Hypothalamus (tissue), 51 donors: Measurements from ENCODE around the gene SLX4IP.

Source experiments
- DNase-seq, 51 donors: peaks; one replicate each; lab custom pipeline; 2025; lab: John Stamatoyannopoulos, UW

SLX4IP gene

DNA sequence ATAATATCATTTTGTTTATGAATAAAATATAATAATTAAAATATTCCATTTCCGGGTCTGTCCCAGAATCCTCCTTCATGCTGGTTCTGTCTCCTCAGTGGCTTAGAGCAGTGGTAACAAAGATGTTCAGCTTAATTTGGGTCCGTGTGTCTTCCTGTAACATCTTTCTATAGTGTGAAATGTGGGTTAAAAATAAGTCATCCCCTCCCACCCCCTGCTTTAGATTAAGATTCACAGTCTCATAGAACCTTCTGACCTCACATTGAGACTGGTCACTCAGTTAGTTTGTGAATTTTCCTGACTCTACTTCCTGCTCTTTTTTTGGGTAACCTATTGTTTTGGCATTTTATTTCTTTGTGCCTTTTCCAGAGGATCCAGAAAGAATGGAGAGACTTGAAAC lies 55.2 kb downstream of the SLX4IP start:
- DNase-seq = no peak

DNA sequence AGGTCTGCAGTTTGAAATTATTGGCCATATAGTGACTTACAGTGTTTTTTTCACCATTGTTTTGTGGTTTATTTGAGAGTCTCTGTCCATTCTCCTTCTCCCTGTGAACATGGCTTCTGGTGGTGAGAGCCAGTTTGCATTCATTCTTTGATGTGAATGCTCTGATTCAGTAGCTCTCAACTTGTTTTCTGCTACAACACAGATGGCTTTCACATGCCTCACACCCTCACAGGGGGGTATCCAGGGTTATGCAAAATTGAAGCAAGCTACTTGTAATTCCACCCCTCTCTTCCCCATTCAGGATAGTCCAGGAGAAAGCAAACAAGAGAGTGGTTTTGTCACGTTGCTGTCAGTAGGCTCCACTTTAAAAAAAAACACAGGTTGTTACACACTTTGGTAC lies 55.6 kb downstream of the SLX4IP start:
- DNase-seq = peak in 10 of 51 donors; percentile 11 to 50 (median 28)

DNA sequence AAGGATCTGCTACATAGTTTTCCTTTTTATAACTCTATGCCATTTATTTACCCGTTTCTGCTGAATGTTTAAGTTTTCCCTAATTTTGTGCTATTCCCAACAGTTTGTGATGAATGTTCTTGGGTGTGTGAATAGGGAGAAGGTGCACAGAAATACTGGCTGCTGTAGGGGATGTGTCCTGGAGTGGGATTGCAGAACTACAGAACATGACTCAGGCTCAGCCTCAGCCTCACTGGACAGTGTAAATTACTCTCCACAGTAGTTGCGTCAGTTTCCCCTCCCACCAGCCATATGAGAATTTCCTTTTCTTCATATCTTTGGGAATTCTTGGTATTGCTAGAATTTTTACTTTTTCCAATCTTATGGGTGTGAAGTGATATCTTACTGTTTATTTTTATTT lies 57.0 kb downstream of the SLX4IP start:
- DNase-seq = no peak

DNA sequence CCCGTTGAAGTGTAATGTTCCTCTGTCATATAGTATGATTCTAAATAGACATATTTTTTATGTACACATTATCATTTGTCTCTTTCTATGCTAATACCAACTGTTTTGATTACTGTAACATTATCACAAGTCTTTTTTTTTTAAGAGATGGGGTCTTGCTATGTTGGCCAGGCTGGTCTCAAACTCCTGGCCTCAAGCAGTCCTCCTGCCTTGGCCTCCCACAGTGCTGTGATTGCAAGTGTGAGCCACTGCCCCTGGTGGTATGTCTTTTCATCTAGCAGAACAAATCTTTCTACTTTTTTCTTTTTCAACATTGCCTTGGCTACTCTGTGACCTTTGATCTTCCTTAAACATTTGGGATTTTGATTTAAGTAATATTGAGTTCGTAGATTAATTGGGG lies 57.7 kb downstream of the SLX4IP start:
- no peak for DNase-seq

DNA sequence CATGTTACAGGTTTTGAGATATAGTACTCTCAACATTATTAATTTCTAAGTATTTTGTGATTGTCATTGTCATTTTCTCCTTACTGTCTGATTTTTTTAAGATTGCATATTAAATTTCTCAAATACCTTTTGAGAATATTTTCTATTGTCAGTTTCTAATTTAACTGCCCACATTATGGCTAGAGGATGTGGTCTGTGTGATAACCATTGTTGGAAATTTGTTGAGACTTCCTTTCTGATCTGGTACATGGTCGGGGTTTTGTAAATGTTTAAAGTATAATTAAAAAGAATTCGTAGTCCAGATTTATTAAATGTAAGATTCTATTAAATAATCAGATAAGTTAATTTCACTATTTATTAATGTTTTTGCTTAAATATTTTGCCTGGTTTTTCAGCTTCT lies 60.1 kb downstream of the SLX4IP start:
- DNase-seq = no peak

DNA sequence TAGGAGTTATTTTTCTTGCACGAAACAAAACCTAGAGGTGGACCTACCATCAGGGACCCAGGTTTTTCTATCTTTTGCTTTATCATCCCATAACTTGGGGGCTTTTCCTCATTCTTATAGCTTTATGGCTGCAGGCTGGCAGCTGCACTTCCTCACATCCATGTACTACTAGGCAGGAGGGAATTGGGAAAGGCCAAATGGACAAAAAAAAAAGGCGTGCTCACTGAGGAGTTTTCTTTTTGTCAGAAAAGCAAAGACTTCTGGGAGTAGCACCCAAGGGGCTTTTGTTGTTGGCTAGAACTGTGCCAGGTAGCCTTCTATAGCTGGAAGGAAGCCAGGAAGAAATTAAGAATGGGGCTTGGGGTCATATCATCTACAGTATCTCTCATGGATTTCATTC lies 61.4 kb downstream of the SLX4IP start:
- DNase-seq = no peak

DNA sequence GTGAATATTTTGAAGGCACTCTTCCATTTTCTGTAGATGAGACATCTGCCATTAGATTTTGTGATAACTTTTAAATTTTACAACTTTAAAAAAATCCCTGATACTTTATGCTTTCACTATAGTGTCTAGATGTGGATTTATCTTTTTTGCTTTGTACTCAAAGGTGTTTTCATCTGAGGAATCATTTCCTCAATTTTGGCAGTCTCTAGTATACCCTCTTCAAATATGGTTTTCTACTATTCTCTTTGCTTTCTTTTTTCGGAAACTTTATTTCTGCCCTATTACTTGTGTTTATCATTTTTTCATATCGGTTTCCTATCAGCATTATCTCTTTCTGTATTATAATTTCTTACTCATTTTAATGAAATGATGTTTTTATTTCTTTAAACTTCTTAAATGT lies 62.2 kb downstream of the SLX4IP start:
- no peak for DNase-seq

DNA sequence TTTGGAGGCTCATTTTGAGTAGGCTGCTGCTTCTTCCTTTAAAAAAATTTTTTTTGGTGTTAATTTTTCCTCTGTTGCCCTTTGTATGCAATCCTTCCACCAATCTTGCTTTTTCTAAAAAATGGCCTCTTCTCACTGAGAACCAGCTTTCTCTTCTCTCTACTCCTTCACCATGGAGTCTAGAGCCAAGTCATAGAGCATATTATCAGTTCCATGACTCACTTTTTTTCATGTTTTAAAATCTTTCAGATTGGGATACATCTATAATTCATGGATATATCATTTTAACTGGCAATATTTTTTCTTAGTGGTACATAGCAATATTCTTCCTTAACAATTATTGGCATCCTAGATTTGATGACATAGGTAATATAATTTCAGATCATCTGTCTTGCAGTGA lies 62.7 kb downstream of the SLX4IP start:
- DNase-seq = no peak

DNA sequence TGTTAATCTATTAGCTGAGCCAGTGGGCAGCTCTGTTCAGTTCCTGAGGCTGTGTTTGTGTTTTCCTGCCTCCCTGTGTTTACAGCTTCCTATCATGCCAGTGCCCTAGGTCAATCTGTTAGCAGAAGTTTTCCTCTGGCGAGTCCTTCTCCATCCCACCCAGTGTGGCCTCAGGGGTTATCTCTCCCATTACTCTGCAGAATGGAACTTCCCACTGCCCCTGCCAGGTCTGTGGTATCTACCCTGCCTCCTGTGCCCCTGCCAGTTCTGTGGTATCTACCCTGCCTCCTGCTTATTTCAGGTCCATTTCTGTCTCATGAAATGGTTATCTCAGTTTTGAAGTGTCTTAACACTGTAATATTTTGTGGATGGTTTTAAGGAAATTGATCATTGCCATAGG lies 63.1 kb downstream of the SLX4IP start:
- DNase-seq = no peak

DNA sequence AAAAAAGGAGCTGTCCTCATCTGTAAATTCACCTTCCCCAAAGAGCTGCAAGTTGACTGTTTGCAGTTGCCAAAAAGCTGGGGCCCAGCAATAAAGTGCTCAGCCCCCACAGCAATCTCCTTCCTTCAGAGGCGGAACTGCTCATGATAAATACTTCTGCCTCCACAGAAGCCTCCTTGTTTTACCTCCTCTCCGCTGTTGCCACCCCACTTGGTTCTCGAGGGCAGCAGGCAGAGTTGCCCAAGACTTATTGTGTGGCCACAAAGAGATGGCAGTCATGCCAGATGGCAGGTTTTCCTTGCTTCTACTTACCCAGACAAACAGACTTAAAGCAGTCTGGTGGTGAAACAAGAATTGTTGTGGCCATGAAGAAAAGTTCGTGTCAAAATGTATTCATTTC lies 66.3 kb downstream of the SLX4IP start:
- peak in 32 of 51 donors; percentile 15 to 81 (median 55) for DNase-seq

DNA sequence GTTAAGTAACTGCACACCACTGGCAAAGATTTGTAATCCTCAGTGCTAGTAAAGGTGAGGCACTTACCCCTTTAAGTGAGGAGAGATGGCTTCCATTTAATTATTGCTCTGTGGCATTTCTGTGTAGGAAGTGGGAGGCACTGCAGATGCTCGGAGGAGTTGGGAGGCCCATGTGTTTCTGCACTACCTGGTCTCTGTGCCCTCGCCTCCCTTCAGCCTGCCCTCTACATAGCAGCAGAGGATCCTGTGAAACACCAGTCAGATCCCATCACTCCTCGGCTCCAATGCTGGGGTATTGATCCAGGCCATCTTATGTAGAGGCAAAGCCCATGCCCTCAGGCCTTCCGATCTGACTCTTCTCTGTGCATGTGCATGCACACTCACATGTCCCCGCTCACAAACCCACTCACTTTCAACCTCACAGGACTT lies 67.0 kb downstream of the SLX4IP start:
- DNase-seq = no peak

DNA sequence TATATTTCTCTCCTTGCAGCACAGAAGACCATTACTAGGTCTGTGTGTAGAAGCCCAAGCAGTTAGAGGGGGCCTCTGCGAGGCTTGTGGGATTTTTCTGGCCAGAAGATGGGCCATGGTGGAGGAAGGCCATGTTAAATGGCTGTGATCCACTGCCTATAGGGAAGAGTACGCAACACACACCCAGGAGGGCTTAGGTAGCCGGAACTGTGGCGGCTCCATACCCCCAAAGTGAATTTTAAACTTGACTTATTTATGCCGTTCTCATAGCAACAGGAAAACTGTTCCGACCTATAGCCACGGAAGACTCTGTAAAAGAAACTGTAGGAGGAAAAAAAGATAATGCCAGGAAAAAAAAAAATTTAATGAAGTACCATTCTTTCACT lies 69.5 kb downstream of the SLX4IP start:
- no peak for DNase-seq

DNA sequence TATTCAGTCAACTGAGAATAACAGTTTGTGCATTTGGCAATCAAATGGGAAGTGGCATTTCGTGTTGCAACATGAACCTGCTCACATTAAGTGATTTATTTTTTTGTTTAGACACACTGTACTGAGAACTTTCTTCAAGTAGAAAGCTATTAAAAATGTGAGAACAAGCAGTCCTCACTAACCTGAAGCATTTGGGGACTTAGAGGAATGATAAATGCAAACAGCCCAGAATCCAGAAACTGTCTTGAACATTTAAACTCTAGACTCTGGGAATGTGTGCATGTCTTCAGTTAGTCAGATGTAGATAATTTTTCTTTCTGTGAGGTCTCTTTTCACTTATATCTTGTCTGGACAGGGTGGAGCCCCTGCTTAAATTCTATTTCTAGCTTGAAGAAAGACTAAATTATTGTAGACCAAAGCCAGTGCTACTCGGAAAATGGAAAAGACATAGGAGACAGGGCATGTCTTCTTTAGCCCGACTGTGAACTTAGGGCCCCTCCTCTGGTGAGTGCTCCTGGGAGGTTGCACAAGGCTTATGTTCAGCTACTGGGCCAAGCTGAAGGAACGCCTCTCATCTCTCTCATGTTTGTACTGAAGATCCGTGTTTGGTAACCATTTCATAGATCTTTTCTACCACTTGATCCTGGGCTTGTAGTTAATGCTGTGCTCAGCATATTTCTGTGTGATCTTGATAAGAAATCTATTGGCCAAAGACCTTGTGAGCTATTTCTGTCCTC lies 70.1 kb downstream of the SLX4IP start:
- DNase-seq = no peak

DNA sequence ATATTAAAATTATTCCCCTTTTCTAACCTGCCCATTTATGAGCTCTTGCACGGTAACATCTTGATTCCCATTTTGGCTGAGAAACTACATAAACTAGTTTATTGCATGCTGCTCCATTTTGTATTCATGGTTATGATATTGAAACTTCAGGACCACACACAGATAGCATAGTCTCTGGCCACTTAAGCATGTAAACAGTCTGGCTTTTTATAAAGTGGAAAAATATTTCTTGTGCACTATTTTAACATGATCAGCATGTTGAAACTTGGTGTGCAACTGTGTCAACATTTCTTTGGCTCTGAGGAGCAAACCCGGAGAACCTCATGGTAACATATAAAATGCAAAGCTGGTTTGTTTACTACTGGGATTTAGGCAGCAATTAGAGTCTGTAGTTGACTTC lies 70.7 kb downstream of the SLX4IP start:
- no peak for DNase-seq

DNA sequence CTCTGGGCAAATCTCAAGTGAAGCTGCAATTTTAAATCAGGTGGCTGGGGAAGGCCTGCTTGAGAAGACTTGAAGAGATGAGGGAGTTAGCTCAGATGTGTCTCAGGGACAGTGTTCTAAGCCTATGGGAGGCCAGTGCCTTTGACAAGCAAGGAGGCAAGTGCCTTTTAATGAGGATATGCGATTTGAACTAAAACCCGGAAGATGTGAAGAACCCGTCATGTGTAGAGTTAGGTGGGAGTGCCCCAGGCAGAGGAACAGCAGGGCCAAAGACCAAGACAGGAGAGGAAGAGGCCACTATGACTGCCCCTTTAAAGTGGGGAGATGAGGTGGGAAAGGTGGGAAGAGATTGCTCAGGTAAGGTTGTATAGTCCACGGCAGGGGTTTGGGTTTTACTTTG lies 71.9 kb downstream of the SLX4IP start:
- DNase-seq = no peak

DNA sequence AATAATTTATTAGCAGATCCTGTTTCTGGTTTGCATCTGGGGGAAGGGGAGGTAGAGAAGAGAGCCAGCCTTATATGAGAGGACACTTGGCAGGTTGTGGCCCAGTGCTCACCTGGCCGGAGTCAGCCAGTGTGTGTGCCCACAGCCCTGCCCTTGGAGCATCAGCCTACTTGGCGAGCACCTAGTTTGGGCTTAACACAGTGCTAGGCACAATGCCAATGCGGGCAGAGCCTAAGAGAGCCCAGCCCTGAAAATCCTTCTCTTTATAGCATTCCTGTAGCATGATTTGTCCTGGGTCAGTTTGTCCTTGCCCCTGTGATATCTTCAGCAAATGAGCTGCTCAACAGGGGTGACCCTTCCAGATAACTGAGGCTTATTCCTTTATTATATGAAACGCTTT lies 73.0 kb downstream of the SLX4IP start:
- DNase-seq = peak in 1 of 51 donors; percentile 8

DNA sequence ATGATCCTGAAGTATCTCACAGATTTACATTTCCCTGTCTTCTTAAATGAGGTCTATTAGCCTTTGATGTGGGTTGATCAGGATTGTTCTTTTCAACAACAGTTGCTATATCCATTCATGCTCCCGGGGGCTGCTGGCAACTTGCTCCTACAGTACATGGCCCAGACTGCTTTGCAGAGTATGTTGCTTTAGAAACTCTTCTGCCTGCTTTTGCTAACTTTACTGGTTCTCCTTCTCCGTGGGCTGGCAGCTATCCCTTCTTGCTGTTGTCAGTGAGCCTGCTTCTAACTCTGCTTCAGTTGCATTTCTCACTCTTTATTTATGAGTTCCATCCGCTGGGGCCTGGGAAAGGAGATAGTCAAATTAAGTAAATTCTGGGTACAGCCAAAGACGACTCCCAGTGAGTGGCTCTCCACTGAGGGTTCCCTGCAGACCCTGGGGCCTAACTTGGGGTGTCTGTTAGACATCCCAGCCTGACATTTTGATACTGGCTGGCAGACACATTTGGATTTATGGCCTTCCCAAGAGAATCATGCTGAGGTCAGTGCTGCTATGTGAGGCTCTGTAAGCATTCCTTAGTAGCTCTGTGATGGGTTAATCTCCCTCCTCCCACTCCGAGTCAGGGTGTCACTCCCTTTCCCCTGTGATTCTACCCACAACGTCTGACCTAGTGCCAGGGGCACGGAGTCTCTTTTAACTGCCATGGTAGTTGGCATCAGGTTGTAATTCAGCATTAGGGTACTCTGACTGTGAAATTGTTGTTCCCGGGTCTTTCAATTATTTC lies 73.6 kb downstream of the SLX4IP start:
- peak in 3 of 51 donors; percentile 7 to 25 (median 17) for DNase-seq

DNA sequence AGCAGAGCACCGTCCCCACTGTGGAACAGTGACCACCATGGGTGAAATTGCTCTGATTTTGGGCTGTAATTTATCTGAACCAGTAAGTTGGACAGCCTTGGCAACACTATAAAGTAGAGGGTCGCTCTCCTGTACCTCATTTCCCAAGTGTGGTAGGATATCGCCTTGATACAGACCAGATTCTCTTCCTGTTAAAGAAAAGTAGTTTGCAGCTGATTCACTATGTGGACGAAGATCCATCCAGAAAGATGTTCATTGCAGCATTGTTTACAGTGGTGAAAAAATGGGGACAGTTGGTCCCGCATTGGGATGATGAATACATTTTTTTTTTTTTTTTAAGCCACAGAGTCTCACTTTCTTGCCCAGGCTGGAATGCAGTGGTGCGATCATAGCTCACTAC lies 74.3 kb downstream of the SLX4IP start:
- DNase-seq = no peak

DNA sequence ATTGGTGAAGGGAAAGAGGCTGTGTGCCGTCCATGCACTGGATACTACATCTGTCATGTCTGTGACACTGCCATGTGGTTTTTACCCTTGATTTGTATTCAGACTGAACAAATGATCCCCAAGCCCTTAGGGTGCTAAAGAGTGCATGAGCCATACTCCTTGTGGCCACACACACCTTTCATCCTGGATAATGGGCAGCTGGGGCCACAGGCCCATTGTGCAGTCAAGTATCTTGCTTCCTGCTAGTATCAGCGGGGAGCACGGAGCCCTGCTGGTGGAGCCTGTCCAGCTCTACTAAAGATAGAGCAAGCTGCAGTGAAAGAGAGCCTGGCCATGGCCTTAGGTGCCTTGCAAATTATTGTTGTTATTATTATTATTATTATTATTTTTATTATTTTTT lies 75.1 kb downstream of the SLX4IP start:
- DNase-seq = no peak

DNA sequence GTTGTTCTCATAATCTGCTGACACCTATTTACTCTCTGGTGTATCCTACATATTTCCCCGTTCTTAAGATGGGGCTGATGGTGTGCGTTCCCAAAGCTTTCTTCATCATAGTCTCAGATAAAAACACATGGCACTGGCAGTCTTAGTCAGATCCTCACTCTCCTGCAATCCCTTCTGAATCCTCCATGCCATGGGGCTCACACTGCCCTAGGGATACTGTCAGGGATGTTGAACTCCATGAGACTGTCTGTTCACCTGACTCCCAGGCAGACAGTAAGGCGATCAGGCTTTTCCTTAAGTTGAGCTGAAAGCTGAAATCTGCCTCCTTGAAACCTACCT lies 76.0 kb downstream of the SLX4IP start:
- no peak for DNase-seq

DNA sequence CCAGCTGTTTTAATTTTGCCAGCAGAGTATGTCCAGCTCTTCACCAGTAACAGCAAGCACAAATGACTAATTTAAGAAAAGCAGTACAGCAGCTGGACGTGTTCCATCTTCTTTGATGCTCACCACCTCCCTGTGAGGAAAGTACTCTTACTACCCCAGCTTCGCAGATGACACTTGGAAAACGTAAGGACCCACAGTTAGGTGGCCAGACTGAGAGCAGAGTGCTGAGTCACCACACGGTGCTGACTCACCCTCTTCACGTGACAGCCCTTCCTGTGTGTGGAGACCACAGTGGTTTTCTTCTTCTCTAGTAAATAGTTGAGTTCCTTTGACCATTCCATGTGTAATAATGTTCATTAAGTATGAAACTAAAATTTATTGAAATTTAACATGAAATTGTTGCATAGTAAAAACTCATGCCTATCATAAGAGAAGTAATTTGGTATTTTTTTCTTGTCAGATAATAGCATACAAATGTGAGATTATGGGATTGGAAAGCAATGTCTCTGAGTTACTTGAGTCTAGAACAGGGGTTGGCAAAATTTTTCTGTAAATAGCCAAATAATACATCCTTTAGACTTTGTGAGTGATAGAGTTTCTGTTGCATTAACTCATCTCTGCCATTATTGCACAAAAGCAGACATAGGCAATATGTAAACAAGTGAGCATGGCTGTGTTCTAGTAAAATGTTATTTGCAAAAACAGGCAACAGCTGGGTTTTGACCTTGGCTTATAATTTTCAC lies 76.6 kb downstream of the SLX4IP start:
- peak in 39 of 51 donors; percentile 7 to 85 (median 54) for DNase-seq

DNA sequence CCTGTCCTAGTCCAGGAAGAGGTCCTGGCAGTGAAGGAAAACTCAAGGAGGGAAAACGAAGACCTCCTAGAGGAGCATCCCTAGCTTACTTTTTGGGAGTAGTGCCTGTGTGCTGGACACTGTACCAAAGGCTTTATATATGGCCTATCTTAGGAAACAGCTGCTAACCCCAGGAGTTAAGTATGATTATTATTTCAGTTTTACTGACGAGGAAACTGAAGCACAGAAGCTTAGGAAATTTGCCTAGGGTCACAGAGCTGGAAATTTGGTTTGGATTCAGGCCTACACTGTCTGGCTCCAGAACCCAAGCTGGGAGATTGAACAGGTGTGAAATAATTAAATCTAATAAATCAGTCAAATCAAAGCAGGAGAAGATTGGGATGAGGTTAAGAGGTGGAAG lies 78.0 kb downstream of the SLX4IP start:
- DNase-seq = no peak
